KMS-11 (cell line): ENCODE data around the gene SLC22A23.

Experiments used
- H2AFZ ChIP-seq: fragments of 200-600 bp; sonication (generic); 2 replicates; pipeline ENCODE4 v1.6.1; 2016; ENCODE audit warnings: antibody characterized with exemption, mixed run types, low read depth
- H3K27ac ChIP-seq: fragments of 200-600 bp; sonication (generic); 2 replicates; pipeline ENCODE4 v1.6.1; 2016; ENCODE audit warnings: mild to moderate bottlenecking, mixed run types
- H3K27me3 ChIP-seq: fragments of 200-600 bp; sonication (generic); 2 replicates; pipeline ENCODE4 v1.6.1; 2017; ENCODE audit warnings: mild to moderate bottlenecking, low read depth, mixed run types, moderate library complexity; ENCODE audit not compliant: insufficient read depth
- H3K36me3 ChIP-seq: fragments of 200-600 bp; sonication (generic); 2 replicates; pipeline ENCODE4 v1.6.1; 2017; ENCODE audit warnings: mild to moderate bottlenecking, mixed run types; ENCODE audit not compliant: insufficient read depth
- H3K4me1 ChIP-seq: fragments of 200-600 bp; sonication (generic); 2 replicates; pipeline ENCODE4 v1.6.1; 2016; ENCODE audit warnings: mild to moderate bottlenecking, low read depth, mixed run types; ENCODE audit not compliant: poor library complexity, severe bottlenecking
- H3K4me2 ChIP-seq: fragments of 200-600 bp; sonication (generic); 2 replicates; pipeline ENCODE4 v1.7.0; 2016; ENCODE audit warnings: mild to moderate bottlenecking, mixed run types
- H3K4me3 ChIP-seq: fragments of 200-600 bp; sonication (generic); IDR thresholded peaks from 2 replicates; pipeline ENCODE4 v1.6.1; 2017; ENCODE audit warnings: low read depth, low read length, mixed read lengths; ENCODE audit not compliant: insufficient read depth
- H3K79me2 ChIP-seq: fragments of 200-600 bp; sonication (generic); 2 replicates; pipeline ENCODE4 v1.6.1; 2016; ENCODE audit warnings: low read depth, mixed run types; ENCODE audit not compliant: insufficient read depth
- H3K9ac ChIP-seq: fragments of 200-600 bp; sonication (generic); 2 replicates; pipeline ENCODE4 v1.6.1; 2016; ENCODE audit warnings: mild to moderate bottlenecking, mixed run types
- H4K20me1 ChIP-seq: fragments of 200-600 bp; sonication (generic); 2 replicates; pipeline ENCODE4 v1.6.1; 2016; ENCODE audit warnings: mild to moderate bottlenecking, mixed run types; ENCODE audit not compliant: insufficient read depth
- CTCF ChIP-seq: fragments of 200-600 bp; sonication (generic); conservative IDR thresholded peaks from 2 replicates; pipeline ENCODE4 v1.6.1; 2017; ENCODE audit warnings: low read depth, mild to moderate bottlenecking, antibody characterized with exemption, low read length, moderate library complexity, mixed read lengths

The SLC22A23 gene

GRCh38 chr6:3281631-3282475 is 175.0 kb downstream of the SLC22A23 start:
- H3K4me2 ChIP-seq: no peak overlapping the region

GRCh38 chr6:3280866-3281465 is 175.9 kb downstream of the SLC22A23 start:
- Histone ChIP-seq H4K20me1 (no peaks in the 10 kb centered on the region), H3K4me3 (no peak overlapping the region), H3K27me3 (no peaks in the 10 kb centered on the region), H3K79me2 (no peaks in the 10 kb centered on the region), H3K9ac (no peak overlapping the region), H2AFZ (no peak overlapping the region), H3K4me2 (no peak overlapping the region), H3K36me3 (no peaks in the 10 kb centered on the region), H3K4me1 (no peaks in the 10 kb centered on the region), H3K27ac (no peak overlapping the region)
- no peak for TF ChIP-seq CTCF

More at GRCh38 chr6:3281631-3282475, 175.0 kb downstream of the SLC22A23 start:
- Histone ChIP-seq H2AFZ (no peak overlapping the region), H3K27me3 (no peaks in the 10 kb centered on the region), H3K9ac (no peak overlapping the region), H3K27ac (no peak overlapping the region), H3K79me2 (no peaks in the 10 kb centered on the region), H3K4me1 (no peaks in the 10 kb centered on the region), H3K4me3 (no peak overlapping the region), H3K36me3 (no peaks in the 10 kb centered on the region), H4K20me1 (no peaks in the 10 kb centered on the region)
- no peak for TF ChIP-seq CTCF

DNA sequence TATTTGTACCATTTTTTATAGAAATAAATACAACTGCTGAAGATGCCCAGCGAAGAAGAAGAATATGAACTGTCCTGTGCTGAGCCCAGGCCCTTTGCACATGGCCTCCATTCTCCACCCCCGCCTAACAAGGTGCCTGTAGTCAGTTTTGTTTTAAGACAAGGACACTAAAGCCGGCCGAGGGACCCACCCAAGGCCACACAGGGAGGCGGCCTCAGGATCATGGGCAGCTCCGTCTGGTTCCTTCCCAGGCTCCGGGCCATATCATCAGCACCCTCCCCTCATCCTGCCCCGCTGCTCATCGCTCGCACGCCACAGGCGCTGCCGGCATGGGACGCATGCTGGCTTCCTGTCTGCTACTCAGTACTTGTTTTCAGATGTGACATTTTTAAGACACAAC is 176.8 kb downstream of the SLC22A23 start:
- no peak overlapping the region for H3K4me2 ChIP-seq
- no peak for TF ChIP-seq CTCF
- H2AFZ ChIP-seq: no peak overlapping the region
- H3K4me3 ChIP-seq: no peak overlapping the region
- H3K36me3 ChIP-seq: no peaks in the 10 kb centered on the region
- no peak overlapping the region for H3K9ac ChIP-seq
- no peaks in the 10 kb centered on the region for H4K20me1 ChIP-seq
- no peaks in the 10 kb centered on the region for H3K79me2 ChIP-seq
- H3K27me3 ChIP-seq: no peaks in the 10 kb centered on the region
- no peaks in the 10 kb centered on the region for H3K4me1 ChIP-seq
- no peak overlapping the region for H3K27ac ChIP-seq

DNA sequence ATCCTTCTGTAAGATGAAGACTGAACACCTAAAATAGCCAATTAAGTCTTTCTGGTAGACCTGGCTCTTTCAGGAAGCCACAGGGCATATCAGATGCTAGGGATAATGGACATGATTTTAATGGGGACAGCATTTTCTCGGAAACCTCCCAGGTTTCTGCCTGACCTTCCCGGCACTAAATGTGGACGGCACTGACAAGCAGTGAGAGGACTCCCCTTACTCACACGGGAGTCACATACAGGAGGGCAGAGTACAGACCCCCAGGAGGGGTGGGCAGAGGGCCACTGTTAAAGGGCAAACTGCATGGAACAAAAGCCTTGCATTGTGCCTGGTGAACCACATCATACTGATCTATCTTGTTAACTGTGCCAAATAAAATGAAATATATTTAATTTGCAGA is 178.2 kb downstream of the SLC22A23 start:
- Histone ChIP-seq H3K27ac (no peak overlapping the region), H4K20me1 (no peaks in the 10 kb centered on the region)

More for the DNA sequence above, 178.2 kb downstream of the SLC22A23 start:
- H3K4me3 ChIP-seq: no peak overlapping the region
- H3K36me3 ChIP-seq: no peaks in the 10 kb centered on the region
- H2AFZ ChIP-seq: no peak overlapping the region
- H3K27me3 ChIP-seq: no peaks in the 10 kb centered on the region
- no peak overlapping the region for H3K9ac ChIP-seq
- no peaks in the 10 kb centered on the region for H3K79me2 ChIP-seq
- no peaks in the 10 kb centered on the region for H3K4me1 ChIP-seq
- H3K4me2 ChIP-seq: no peak overlapping the region
- TF ChIP-seq CTCF: no peak
